GM18507 (cell line): ENCODE measurements around the gene ARMC8.

ENCODE experiments used
- DNase-seq: peaks from one replicate; pipeline ENCODE4 v3.0.0; 2011; ENCODE audit warnings: low read depth; ENCODE audit not compliant: insufficient read length; ENCODE audit errors: extremely low spot score
- FAIRE-seq: peaks from 2 replicates; lab custom pipeline; 2011; peaks lifted over from hg19 to GRCh38; lab: Jason Lieb, UNC

The ARMC8 gene

DNA sequence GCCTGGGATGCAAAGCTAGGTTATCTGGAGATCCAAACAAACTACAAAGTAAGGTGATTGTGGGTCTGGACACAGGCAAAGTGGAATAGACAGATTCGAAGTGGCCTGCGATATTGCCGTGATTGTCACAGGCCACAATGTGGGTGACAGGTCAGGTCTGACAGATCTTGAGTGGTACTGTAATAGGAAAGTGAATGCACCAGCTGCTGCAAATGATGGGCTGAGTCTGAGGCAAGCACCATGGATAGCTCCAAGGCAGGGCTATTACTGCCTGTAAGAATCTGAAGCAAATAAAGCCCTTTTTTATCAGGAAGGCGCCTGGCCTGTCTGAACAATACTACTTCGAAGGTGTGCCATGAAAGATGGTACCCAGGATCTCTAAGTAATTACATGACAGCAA, 10.0 kb downstream of the ARMC8 start:
- no peak for FAIRE-seq
- DNase-seq, result no peak

DNA sequence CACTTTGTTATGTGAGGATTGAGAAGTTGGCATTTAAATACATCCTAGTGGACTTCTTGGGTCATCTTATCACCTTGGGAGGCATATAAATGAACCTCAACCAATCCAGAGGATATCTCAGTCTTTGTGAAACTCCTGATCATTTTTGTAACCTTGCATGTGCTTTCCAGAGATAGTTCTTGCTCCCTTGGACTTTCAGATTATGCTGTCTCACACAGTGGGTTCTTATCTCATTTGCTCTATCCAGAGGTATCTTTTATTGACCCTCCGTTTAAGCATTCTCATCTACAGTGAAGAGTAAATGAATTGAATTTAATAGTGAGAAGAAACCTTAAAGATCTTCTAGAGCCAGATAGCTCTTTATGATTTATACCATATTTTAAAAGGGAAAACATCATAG, 10.4 kb downstream of the ARMC8 start:
- FAIRE-seq, result no peak
- DNase-seq, result no peak

GRCh38 chr3:138199851-138200250, 12.8 kb downstream of the ARMC8 start:
- FAIRE-seq (no peak), DNase-seq (no peak)

DNA sequence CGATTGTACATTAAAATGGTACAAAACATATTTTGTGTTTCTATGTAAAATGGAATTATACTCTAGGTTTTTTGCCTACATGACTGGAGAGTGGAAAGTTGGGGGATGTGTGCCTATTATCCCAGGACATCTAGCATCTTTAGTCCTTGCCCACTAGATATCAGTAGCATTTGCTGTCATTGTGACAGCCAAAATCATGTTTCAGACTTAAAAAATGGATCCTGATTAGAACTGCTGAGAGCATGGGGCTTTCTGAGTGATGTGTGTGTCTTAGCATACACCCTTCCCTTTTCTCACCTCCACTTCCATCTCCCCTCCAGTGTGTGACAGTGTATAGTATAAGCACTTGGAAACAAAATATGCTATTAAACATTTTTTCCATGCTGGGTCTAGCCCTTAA, 13.3 kb downstream of the ARMC8 start:
- FAIRE-seq, result no peak
- DNase-seq, result no peak

DNA sequence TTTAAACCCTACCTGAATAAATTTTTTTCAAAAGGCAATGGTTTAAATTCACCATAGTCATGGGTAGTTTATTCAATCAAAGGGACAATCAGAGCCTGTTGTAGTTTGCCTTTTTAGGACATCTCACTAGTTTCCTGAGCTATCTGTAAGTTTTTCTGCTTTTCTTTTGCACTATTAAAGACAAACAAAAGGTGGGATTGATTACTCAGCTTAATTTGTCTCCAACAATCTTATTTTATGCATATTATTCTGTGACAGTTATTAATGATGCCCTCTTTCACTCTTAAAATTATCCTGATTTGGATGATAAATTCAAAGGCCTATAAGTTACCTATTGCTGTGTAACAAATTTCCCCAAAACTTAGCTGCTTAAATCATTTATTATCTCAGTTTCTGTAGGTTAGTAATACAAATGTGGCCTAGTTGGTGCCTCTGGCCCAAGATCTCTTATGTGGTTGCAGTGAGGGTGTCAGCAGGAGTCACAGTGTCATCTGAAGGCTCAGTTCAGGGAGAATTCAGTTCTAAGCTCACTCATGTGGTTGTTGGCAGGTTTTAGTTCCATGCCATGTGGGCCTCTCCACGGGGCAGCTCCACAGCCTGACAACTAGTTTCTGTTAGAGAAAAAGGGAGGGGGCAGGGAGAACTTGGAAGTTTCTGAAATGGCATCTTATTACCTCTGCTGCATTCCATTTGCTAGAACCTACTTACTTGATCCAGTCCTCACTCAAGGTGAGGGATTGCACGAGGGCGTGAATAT, 16.0 kb downstream of the ARMC8 start:
- FAIRE-seq (no peak), DNase-seq (no peak)

- DNase-seq (no peak), FAIRE-seq (no peak)
Measured at GRCh38 chr3:138203938-138204337, 16.8 kb downstream of the ARMC8 start.

DNA sequence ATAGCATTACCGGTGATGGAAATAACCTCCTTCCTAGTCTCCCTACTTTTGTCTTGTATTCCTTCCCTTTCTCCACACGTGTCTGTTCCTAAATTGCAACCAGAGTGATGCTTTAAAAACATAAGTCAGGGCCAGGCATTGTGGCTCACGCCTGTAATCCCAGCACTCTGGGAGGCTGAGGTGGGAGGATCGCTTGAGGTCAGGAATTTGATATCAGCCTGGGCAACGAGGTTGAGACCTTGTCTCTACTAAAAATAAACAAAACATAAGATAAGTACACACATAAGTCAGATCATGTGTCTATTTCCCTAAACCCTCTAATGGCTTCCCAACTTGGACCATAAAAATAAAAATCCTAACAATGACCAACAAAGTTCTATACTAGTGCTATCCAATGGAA, 18.4 kb downstream of the ARMC8 start:
- DNase-seq (no peak), FAIRE-seq (no peak)

DNA sequence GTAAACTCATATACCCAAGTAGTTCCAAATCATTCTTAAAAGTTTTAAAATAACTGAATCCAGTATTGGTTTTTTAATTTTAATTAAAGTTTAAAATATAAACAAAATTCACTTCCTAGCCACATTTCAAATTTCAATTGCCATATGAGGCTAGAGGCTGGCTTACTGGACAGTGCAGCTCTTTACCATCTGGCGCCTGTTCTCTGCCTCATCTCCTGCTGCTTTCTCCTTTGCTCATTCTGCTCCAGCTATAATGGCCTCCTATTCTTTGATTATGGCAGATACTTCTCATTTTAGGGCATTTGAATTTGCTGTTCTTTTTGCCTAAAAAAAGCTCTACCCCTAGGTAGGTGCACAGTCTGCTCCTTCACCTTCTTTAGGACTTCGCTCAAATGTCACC, 19.1 kb downstream of the ARMC8 start:
- no peak for DNase-seq

GRCh38 chr3:138210528-138210927, 23.4 kb downstream of the ARMC8 start:
- FAIRE-seq, result no peak
- no peak for DNase-seq

More for the DNA sequence above, 19.1 kb downstream of the ARMC8 start:
- FAIRE-seq, result no peak

DNA sequence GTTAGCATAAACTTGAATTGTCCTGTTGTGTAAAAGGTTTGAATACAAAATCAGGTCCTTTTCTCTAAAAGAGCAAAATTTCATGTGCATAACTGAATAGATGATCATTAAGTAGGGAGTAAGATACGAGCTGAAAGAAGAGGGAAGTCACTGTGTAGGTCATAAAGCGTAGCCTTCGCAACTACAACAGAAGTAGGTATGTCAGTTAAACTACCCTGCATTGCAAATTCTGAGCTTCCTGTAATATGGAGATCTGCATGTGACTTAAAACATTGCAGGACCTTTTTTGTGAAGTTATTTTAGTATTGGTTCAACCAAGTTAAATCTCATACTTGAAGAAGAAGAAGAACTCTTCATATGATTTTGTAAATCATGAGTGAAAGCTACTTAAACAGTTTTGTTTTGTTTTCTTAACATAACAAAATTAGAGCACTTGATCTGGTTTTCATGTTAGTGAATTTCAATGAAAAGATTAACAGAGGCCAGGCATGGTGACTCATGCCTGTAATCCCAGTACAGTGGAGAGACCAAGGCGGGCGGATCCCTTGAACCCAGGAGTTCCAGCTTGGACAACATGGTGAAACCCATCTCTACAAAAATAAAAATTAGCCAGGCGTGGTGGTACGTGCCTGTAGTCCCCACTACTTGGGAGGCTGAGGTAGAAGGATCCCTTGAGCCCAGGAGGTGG, 26.4 kb downstream of the ARMC8 start:
- FAIRE-seq, result no peak
- DNase-seq, result no peak

DNA sequence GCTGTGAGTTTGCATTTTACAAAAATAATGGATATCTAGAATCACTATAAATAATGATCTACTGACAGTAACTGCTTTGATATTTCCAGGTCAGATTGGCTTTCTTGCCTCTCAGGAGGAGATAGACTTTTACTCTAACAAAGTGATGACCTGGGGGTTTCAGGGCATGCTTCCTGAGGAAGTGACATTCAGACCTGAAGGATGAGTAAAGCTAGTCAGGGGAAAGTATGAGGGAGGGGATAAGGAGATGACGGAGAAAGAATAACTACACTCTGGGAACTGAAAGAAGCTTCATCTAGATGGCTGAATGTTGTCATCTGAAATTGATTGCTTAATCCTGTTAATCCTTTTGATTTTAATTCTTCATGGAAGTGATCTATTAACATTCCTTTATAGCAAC, 32.2 kb downstream of the ARMC8 start:
- FAIRE-seq (no peak), DNase-seq (no peak)

DNA sequence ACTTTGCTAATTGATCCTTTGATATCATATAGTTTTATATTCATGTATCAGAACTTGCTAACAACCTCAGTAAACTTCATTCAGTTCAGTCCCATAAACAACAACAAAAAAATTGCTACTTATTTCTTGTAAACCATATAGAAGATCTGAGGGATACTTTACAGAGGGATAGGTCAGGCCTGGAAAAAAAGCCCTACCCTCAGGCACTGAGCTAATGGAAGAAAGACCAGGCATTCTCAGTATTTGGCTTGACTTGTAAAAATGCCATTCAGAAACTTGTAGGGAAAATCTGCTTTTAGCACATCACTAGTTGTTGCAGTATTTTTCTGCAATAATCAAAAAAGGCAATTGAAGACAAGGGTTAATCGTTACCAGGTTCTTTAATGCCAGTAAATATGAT, 33.1 kb downstream of the ARMC8 start:
- DNase-seq (no peak), FAIRE-seq (no peak)

GRCh38 chr3:138220788-138221187, 33.7 kb downstream of the ARMC8 start:
- no peak for FAIRE-seq
- DNase-seq, result no peak

- FAIRE-seq (no peak), DNase-seq (no peak)
Measured at GRCh38 chr3:138222131-138222941, 35.2 kb downstream of the ARMC8 start.

- DNase-seq, result no peak
- no peak for FAIRE-seq
Measured at GRCh38 chr3:138222942-138223287, 35.8 kb downstream of the ARMC8 start.

DNA sequence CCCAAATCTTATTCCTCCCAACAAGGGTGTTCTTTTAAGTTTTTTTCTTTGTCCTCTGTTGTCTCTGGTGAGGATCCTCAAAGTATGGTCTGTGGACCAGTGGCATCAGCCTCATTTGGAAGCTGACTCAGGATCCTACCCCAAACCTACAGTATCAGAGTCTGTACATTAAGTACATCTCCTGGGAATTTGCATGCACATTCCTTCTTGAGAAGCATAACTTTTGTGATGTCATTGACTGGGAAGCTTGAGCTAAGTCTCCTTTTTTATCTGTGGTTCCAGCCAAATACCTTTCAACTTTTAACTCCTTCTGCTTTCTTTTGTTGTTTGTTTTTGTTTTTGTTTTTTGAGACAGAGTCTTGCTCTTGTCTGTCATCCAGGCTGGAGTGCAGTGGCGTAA, 40.5 kb downstream of the ARMC8 start:
- no peak for DNase-seq
- FAIRE-seq, result no peak

DNA sequence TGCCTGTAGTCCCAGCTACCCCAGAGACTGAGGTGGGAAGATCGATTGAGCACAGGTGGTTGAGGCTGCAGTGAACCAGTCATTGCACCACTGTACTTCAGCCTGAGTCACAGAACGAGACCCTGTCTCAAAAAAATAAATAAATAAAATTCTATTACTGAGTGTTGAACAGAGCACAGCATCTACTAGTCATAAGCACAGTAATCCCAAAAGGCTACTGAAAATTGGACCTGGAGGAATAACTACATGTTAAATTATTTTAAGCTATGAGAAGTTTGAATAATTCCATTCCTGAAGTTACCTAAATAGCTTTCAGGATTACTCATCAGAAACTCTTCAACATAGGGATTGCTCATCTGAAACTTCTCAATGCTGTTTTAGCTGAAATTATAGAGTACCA, 43.4 kb downstream of the ARMC8 start:
- DNase-seq (no peak), FAIRE-seq (no peak)

- DNase-seq (no peak), FAIRE-seq (no peak)
Measured at GRCh38 chr3:138232705-138233364, 45.7 kb downstream of the ARMC8 start.

DNA sequence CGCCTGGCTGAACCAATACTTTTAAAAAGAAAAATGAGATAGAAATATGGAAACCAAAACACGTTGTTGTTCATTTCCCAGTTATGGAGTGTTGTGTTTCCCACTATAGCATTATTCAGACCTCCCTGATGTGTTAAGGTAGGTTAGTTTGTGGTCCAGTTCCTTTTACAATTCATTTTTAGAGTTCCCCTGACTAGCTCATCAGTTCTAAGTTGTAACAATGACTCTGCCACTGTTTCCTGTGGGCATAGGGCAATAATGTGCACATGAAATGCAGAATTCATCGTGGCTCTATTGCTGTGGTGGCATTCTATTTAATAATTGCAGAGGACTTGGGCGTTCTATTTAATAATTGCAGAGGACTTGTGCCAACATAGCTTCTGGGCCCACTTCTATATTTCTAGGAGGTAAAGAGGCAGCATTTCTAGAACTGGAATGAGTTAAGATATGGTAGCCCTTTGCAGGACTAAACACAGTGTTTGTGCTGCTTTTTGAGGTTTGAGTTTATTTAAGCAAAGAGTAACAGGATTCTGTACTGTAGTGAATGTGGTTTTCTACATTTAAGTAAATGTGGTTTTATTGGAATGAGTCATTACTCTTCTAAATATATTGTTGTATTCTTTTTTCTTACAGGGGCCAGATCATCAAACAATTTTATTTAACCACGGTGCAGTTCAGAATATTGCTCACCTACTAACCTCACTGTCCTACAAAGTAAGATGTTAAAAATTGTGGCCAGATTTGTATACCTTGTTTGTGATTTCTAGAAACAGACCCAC, 47.5 kb downstream of the ARMC8 start:
- no peak for FAIRE-seq
- DNase-seq, result no peak
